BJ (cell line): ENCODE measurements around the gene RGL2. TPM values are rescaled to one million over a fixed set of nuclear protein-coding genes. Genes with fewer than 3 reads are reported as not detected.
"Not testable (repeated sequence)": the region's sequence is repeated elsewhere in the genome, so short reads cannot be mapped to it uniquely, and the experiment has no call there.

ENCODE experiments used
- CTCF ChIA-PET: fragments of 350-600 bp; formaldehyde crosslinking; extraction: SDS; loops from one replicate; lab custom pipeline; 2021; ENCODE audit warnings: antibody characterized with exemption, inconsistent platforms; lab: Yijun Ruan, JAX
- POLR2A ChIA-PET: fragments of 300-600 bp; sonication (Branson Sonifier 250); formaldehyde crosslinking; extraction: SDS; loops from one replicate; lab custom pipeline; 2021; ENCODE audit warnings: antibody characterized with exemption; lab: Charles Lee
- DNase-seq: peaks from one replicate; pipeline ENCODE4 v3.0.0-alpha.2; 2011; ENCODE audit warnings: low read depth
- H3K27me3 ChIP-seq: 2 replicates; pipeline ENCODE4 v1.6.0; 2011; ENCODE audit warnings: low read length; ENCODE audit not compliant: control insufficient read depth, insufficient read depth
- H3K36me3 ChIP-seq: 2 replicates; pipeline ENCODE4 v1.5.1; 2011; ENCODE audit warnings: low read length; ENCODE audit not compliant: control insufficient read depth, insufficient read depth
- H3K4me3 ChIP-seq: 2 replicates; pipeline ENCODE4 v1.5.1; 2011; ENCODE audit warnings: low read depth, mild to moderate bottlenecking, control low read depth, low read length
- CTCF ChIP-seq: IDR thresholded peaks from 2 replicates; pipeline ENCODE4 v1.5.1; 2011; ENCODE audit warnings: low read depth, mild to moderate bottlenecking, control low read depth, inconsistent platforms, low read length, moderate library complexity; ENCODE audit not compliant: insufficient read depth
- polyA plus RNA-seq: library from polyadenylated mRNA; depleted of rRNA; stranded (reverse); fragments of >200 nt; gene quantifications from 2 replicates; pipeline ENCODE4 v1.2.3, GENCODE V29; 2011

Gene RGL2
- polyA plus RNA-seq, 1 experiment, result 35.2 TPM

GRCh38 chr6:33264015-33264414 lies 34.7 kb downstream of the RGL2 start:
- CTCF ChIA-PET, result interaction anchor here (1.3 kb wide), 1 partner anchor 15 kb away, joined by 3 read pairs; no protein-coding TSS in a partner anchor

GRCh38 chr6:33262490-33262889 lies 36.3 kb downstream of the RGL2 start:
- H3K4me3 ChIP-seq, H3K27me3 ChIP-seq, CTCF ChIA-PET, DNase-seq, POLR2A ChIA-PET: not testable (repeated sequence)
- H3K36me3 ChIP-seq, result peaks cover 17% of the 10 kb centered on the region

More at GRCh38 chr6:33264015-33264414, 34.7 kb downstream of the RGL2 start:
- POLR2A ChIA-PET, result no interaction called here
- no peaks in the 10 kb centered on the region for H3K27me3 ChIP-seq
- no peak for TF ChIP-seq CTCF
- peaks cover 26% of the 10 kb centered on the region for H3K36me3 ChIP-seq
- H3K4me3 ChIP-seq, result no peak overlapping the region
- no peak for DNase-seq

GRCh38 chr6:33259032-33259431 lies 39.7 kb downstream of the RGL2 start:
- ChIA-PET POLR2A (no interaction called here), CTCF (interaction anchor here (0.6 to 1.2 kb wide), 3 partner anchors 62 to 895 kb away, joined by 3 read pairs; no protein-coding TSS in a partner anchor)
- no peak for DNase-seq
- H3K36me3 ChIP-seq, result peaks cover 4% of the 10 kb centered on the region
- no peaks in the 10 kb centered on the region for H3K27me3 ChIP-seq
- no peak for TF ChIP-seq CTCF
- no peak overlapping the region for H3K4me3 ChIP-seq

GRCh38 chr6:33254591-33254990 lies 44.2 kb downstream of the RGL2 start:
- TF ChIP-seq CTCF, result no peak
- DNase-seq, result no peak
- ChIA-PET POLR2A (no interaction called here), CTCF (interaction anchor here (1.3 kb wide), 1 partner anchor 23 kb away, joined by 4 read pairs; the partner anchor contains the start of gene B3GALT4)
- Histone ChIP-seq H3K36me3 (no peaks in the 10 kb centered on the region), H3K27me3 (no peaks in the 10 kb centered on the region), H3K4me3 (no peak overlapping the region)

- no peak for TF ChIP-seq CTCF
- no peak for DNase-seq
- CTCF ChIA-PET, result no interaction called here
- H3K4me3 ChIP-seq, result no peak overlapping the region
- no peaks in the 10 kb centered on the region for H3K36me3 ChIP-seq
- no peaks in the 10 kb centered on the region for H3K27me3 ChIP-seq
- POLR2A ChIA-PET, result no interaction called here
Observed at GRCh38 chr6:33252759-33253158, 46.0 kb downstream of the RGL2 start.

- Histone ChIP-seq H3K27me3 (no peaks in the 10 kb centered on the region), H3K36me3 (no peaks in the 10 kb centered on the region), H3K4me3 (no peak overlapping the region)
- POLR2A ChIA-PET, result interaction anchor here (0.6 kb wide), 1 partner anchor 101 kb away, joined by 13 read pairs; no protein-coding TSS in a partner anchor
- TF ChIP-seq CTCF, result no peak
- CTCF ChIA-PET, result interaction anchor here (0.8 to 1.5 kb wide), 3 partner anchors 9 to 237 kb away, joined by 3 to 6 read pairs (median 5); no protein-coding TSS in a partner anchor
- DNase-seq, result no peak
Observed at GRCh38 chr6:33251395-33252012, 47.2 kb downstream of the RGL2 start.
